Right cardiac atrium (tissue), 5 donors: ENCODE results near the gene GAB2. TPM values are rescaled to one million over a fixed set of nuclear protein-coding genes. Genes with fewer than 3 reads are reported as not detected.

Experiments used
- ATAC-seq, 2 donors: fragments of 200-7000 bp; cut with Tn5 transposase; one replicate each; pipeline versions ENCODE4 v1.8.0 to v1.9.1; 2020; ENCODE audit warnings: moderate library complexity in 2 of 2, mild to moderate bottlenecking in 1 of 2
- DNase-seq, 3 donors: peaks; one replicate each; pipeline ENCODE4 v3.0.0-alpha.2; 2020
- H3K27ac ChIP-seq: one replicate; pipeline ENCODE4 v1.5.1; 2013; ENCODE audit warnings: mild to moderate bottlenecking, low read length, control low read depth, moderate library complexity
- H3K27me3 ChIP-seq: one replicate; pipeline ENCODE4 v1.6.1; 2013; ENCODE audit not compliant: control insufficient read depth, insufficient read depth
- H3K4me1 ChIP-seq: one replicate; pipeline ENCODE4 v1.6.1; 2013; ENCODE audit warnings: low read length; ENCODE audit not compliant: control insufficient read depth, insufficient read depth
- H3K4me3 ChIP-seq: one replicate; pipeline ENCODE4 v1.5.1; 2013; ENCODE audit warnings: low read length, control low read depth
- H3K9me3 ChIP-seq: one replicate; pipeline ENCODE4 v1.6.1; 2013; ENCODE audit warnings: low read length; ENCODE audit not compliant: control insufficient read depth
- WGBS: extraction: QIAGEN DNeasy Blood & Tissue Kit; methylation state at CpG from one replicate; pipeline ENCODE4 v1.1.7; 2013; 5-methylcytosine and 5-hydroxymethylcytosine counted together
- intact Hi-C, 4 donors: fragments of 100-400 bp; cut with DNase I; formaldehyde crosslinking; loops; one replicate each; pipeline versions ENCODE4 v1.11.0 to v1.14.0; 2022 to 2023
- polyA plus RNA-seq: library from polyadenylated mRNA; stranded (reverse); fragments of 200-250 nt; gene quantifications from one replicate; pipeline ENCODE4 v1.2.3, GENCODE V29; 2013
- total RNA-seq, 4 donors: library from RNA; stranded (reverse); fragmentation: NEBNext Ultra II Directional; extraction: Animal tissue kit (Norgen Biotek cat#: 25700); gene quantifications; one replicate each; pipeline ENCODE4 v1.2.1, GENCODE V29; 2021
- donor health status: healthy with polysubstance abuse.
- donor health status: DM: no; HTN: yes; CAD: no.
- donor health status: DM: no; HTN: no; CAD: no.
- donor health status: DM: no; HTN: yes; CAD: no; lungs with severe emphysema.
- donor health status: DM: yes; HTN: yes; CAD: no.

Gene GAB2
- total and polyA plus RNA-seq, 5 donors: 7.5 to 37.3 (median 23.4) TPM

GRCh38 chr11:78417888-78418583, 416 bp upstream of the GAB2 start:
- intact Hi-C loops: loop anchor here (5.0 to 10.0 kb wide), 7 partner anchors 73 to 273 kb away; no protein-coding TSS in a partner anchor
- DNase-seq: peak; percentile 84 to 95 (median 95)

DNA sequence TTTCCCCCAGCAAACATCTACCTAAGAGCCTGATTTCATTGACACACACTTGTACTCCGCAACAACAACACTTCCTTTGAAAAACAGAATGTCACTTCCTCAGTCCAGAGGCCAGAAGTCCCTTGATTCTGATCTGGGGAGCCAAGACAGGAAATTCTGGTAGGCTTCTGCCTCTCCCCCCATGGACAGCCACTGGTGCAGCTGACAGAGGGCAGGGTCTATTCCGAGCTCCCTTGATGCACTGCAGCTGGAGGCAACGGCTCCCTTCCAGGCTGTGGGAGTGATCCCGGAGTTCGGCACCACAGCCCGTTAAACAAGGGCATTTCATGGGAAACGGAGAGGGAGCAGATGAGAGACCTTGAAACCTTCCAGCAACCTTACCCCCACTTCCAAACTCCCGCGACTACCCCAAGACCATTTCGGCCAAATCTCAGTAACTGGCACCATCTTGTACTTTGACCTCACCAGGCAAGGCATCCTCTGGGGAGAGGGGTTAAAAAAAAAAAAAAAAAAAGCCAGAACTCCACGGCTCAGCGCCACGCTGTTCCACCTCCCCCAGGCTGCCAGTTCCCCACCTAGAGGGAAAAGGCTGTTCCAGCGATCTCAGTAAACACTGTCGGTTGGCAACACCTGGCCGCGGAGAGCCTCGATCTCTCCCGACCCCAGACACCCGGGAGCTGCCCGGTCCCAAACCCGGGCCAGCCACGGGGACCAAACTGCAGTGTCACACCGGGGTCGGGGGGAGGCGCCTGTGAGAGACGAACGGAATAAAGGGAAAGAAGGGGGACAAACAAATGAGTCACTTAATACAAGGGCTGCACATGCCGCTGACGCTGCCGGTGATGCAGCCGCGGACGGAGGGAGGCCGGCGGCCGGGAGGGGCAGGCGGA, 1.1 kb downstream of the GAB2 start:
- DNase-seq: peak; percentile 91 to 95 (median 93)

More at GRCh38 chr11:78417888-78418583, 416 bp upstream of the GAB2 start:
- Histone ChIP-seq H3K4me3 (peak overlapping the region; percentile 99), H3K4me1 (peaks cover 6% of the 10 kb centered on the region), H3K27ac (peak overlapping the region; percentile 71), H3K27me3 (no peaks in the 10 kb centered on the region), H3K9me3 (no peaks in the 10 kb centered on the region)
- peak; percentile 64 to 74 for ATAC-seq
- WGBS: under 1% methylated on average over 68 of the region's 68 CpGs

DNA sequence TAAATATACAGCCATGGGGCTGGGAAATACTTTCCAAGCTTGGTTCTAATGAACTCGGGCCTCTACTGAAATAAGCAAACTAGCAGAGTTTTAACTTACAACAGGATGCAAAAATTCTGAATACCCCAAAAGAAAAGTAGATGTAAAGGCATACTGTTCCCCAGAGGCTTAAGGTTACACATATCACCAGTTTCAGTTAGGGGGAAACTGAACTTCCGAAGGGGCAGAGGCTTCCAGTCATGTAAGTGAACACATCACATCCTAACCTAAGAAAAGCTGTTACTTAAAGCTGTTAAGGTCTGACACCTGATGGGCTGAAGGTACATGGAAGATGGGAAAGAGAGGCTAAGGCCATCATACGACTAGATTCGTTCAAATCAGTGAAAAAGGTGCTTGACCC, 2.3 kb downstream of the GAB2 start:
- 72% methylated on average over 4 of the region's 4 CpGs for WGBS

More for the DNA sequence above, 1.1 kb downstream of the GAB2 start:
- intact Hi-C loops: loop anchor here (5.0 to 10.0 kb wide), 7 partner anchors 72 to 272 kb away; no protein-coding TSS in a partner anchor
- peak overlapping the region; percentile 99 for H3K4me3 ChIP-seq
- peak overlapping the region; percentile 80 for H3K27ac ChIP-seq
- under 1% methylated on average over 38 of the region's 38 CpGs for WGBS
- H3K4me1 ChIP-seq: peaks cover 6% of the 10 kb centered on the region
- peak; percentile 76 to 80 for ATAC-seq
- H3K27me3 ChIP-seq: no peaks in the 10 kb centered on the region
- no peaks in the 10 kb centered on the region for H3K9me3 ChIP-seq

GRCh38 chr11:78414321-78415051, 3.1 kb downstream of the GAB2 start:
- WGBS: 90% methylated on average over 14 of the region's 14 CpGs
- H3K27me3 ChIP-seq: no peaks in the 10 kb centered on the region
- H3K9me3 ChIP-seq: no peaks in the 10 kb centered on the region
- H3K4me1 ChIP-seq: peaks cover 6% of the 10 kb centered on the region
- DNase-seq (peak in 1 of 3 donors; percentile 39), ATAC-seq (no peak)
- H3K4me3 ChIP-seq: no peak overlapping the region
- H3K27ac ChIP-seq: no peak overlapping the region
- intact Hi-C loops: loop anchor here (5.0 to 10.0 kb wide), 7 partner anchors 70 to 270 kb away; no protein-coding TSS in a partner anchor

More for the DNA sequence above, 2.3 kb downstream of the GAB2 start:
- no peak for DNase-seq
- intact Hi-C loops: loop anchor here (5.0 to 10.0 kb wide), 7 partner anchors 71 to 271 kb away; no protein-coding TSS in a partner anchor
- H3K4me1 ChIP-seq: peaks cover 6% of the 10 kb centered on the region
- no peak overlapping the region for H3K4me3 ChIP-seq
- no peaks in the 10 kb centered on the region for H3K9me3 ChIP-seq
- H3K27ac ChIP-seq: no peak overlapping the region
- H3K27me3 ChIP-seq: no peaks in the 10 kb centered on the region
- no peak for ATAC-seq

- Histone ChIP-seq H3K9me3 (no peaks in the 10 kb centered on the region), H3K4me1 (no peaks in the 10 kb centered on the region), H3K27ac (no peak overlapping the region), H3K27me3 (no peaks in the 10 kb centered on the region), H3K4me3 (no peak overlapping the region)
- DNase-seq (no peak), ATAC-seq (no peak)
- 96% methylated on average over 3 of the region's 3 CpGs for WGBS
- intact Hi-C loops: no loop called here
Observed at GRCh38 chr11:78408619-78409018, 9.0 kb downstream of the GAB2 start.

DNA sequence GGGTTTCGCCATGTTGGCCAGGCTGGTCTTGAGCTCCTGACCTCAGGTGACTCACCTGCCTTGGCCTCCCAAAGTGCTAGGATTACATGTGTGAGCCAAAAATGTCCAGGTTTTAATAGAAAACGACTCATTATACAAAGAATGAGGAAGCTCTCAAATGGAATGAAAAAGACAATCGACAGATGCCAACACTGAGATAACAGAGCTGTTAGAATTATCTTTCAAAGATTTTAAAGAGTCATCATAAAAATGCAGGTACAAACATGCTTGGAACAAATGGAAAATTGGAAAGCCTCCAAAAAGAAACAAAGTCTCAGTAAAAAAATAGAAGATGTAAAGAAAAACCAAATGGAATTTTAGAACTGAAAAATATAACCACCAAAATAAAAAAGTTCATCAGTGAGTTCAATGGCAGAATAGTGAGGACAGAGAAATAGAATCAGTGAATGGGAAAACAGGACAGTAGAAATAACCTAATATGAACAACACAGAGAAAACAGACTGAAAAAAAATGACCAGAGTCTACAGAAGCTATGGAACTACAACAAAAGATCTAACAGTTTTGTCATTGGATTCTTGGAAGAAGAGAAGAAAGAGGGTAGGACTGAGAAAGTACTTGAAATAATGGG, 10.9 kb downstream of the GAB2 start:
- H3K9me3 ChIP-seq: no peaks in the 10 kb centered on the region
- no peak overlapping the region for H3K27ac ChIP-seq
- no peak for DNase-seq
- H3K4me1 ChIP-seq: no peaks in the 10 kb centered on the region
- intact Hi-C loops: no loop called here
- no peak overlapping the region for H3K4me3 ChIP-seq
- WGBS: 80% methylated on average over 3 of the region's 3 CpGs
- ATAC-seq: no peak
- no peaks in the 10 kb centered on the region for H3K27me3 ChIP-seq

DNA sequence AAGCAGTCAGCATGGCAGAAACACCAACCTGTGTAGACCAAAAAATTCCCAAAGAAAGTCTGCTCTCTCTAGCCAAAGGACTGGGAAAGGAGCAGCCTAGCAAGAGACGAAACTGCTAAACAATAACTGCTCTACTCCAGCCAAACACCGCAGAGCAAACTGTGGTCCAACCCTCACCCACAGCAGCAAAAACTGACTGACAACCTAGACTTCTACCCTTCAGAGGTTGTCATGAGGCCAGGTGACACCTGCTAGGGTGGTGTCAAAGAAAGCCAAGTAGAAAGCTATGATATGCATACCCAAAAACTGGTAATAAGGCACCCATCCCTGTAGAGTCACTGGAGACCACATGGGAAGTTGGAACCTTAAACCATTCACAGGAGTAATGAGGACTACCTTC, 11.8 kb downstream of the GAB2 start:
- WGBS: 93% methylated on average over 2 of the region's 2 CpGs

GRCh38 chr11:78403781-78404180, 13.8 kb downstream of the GAB2 start:
- H3K9me3 ChIP-seq: no peaks in the 10 kb centered on the region
- H3K27me3 ChIP-seq: no peaks in the 10 kb centered on the region
- intact Hi-C loops: no loop called here
- no peak overlapping the region for H3K4me3 ChIP-seq
- no peak for DNase-seq
- 62% methylated on average over 2 of the region's 2 CpGs for WGBS
- H3K4me1 ChIP-seq: no peaks in the 10 kb centered on the region
- no peak overlapping the region for H3K27ac ChIP-seq
- ATAC-seq: no peak

More for the DNA sequence above, 11.8 kb downstream of the GAB2 start:
- no peaks in the 10 kb centered on the region for H3K27me3 ChIP-seq
- no peak for DNase-seq
- no peaks in the 10 kb centered on the region for H3K9me3 ChIP-seq
- no peak overlapping the region for H3K4me3 ChIP-seq
- ATAC-seq: no peak
- H3K27ac ChIP-seq: no peak overlapping the region
- intact Hi-C loops: no loop called here
- H3K4me1 ChIP-seq: no peaks in the 10 kb centered on the region

DNA sequence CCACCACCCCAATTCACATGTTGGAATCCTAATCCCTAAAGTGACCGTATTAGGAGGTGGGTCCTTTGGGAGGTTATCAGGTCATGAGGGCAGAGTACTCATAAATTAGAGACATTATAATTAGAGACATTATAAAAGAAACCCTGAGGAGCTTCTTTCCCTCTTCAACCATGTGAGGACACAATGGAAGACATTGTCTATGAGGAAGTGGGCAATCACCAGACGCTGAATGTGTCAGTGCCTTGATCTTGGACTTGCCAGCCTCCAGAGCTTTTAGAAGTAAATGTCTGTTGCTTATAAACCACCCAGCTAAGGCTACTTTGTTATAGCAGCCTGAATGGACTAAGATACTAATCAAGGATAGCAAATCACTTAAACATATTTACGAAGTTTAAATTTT, 14.8 kb downstream of the GAB2 start:
- WGBS: 96% methylated on average over 3 of the region's 3 CpGs
- Histone ChIP-seq H3K9me3 (no peaks in the 10 kb centered on the region), H3K27me3 (no peaks in the 10 kb centered on the region), H3K27ac (no peak overlapping the region), H3K4me1 (no peaks in the 10 kb centered on the region), H3K4me3 (no peak overlapping the region)
- DNase-seq (no peak), ATAC-seq (no peak)
- intact Hi-C loops: no loop called here

DNA sequence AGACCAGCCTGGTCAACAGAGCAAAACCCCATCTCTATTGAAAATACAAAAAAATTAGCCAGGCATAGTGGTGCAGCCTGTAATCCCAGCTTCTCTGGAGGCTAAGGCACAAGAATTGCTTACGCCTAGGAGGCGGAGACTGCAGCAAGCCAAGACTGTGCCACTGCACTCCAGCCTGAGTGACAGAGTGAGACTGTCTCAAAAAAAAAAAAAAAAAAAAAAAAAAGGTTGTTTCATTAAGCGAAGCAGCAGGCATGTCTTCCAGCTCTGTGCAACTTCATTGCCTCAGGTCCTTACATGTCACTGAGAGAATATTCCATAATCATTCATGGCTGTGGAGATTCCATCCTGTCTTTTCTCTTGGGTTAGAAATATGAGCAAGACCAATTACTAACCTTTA, 16.9 kb downstream of the GAB2 start:
- H3K27me3 ChIP-seq: no peaks in the 10 kb centered on the region
- no peak for DNase-seq
- peak; percentile 28 to 31 for ATAC-seq
- no peak overlapping the region for H3K27ac ChIP-seq
- peaks cover 3% of the 10 kb centered on the region for H3K4me1 ChIP-seq
- H3K9me3 ChIP-seq: no peaks in the 10 kb centered on the region
- 93% methylated on average over 3 of the region's 3 CpGs for WGBS
- H3K4me3 ChIP-seq: no peak overlapping the region
- intact Hi-C loops: no loop called here
